ENCODE data around the gene OPCML.

Gene OPCML

DNA sequence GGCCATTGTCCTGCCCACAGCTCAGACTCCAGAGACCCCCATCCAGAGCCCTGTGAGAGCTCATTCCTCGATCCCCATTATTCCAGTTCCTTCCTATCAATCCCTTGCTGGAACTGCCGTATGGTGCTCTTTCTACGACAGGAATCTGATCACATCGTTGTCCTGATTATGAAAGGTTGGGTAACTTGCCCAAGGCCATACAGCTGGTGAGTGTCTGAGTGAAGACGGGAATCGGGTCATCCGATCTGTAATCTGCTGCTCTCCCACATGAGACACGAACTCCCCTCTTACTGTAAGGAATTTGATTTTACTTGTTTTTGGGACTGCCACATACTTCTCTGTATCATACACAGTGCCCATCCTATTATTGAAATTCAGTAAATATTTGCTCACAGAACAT lies 149.1 kb downstream of the OPCML start:
- no peak overlapping the region for H3K4me2 ChIP-seq (ENCODE audit: low read length)
- no peaks in the 10 kb centered on the region for H3K79me2 ChIP-seq (ENCODE audit: control insufficient read depth, low read length)
- H3K4me1 ChIP-seq (ENCODE audit: control insufficient read depth, low read length): no peaks in the 10 kb centered on the region
- H3K27me3 ChIP-seq (ENCODE audit: control insufficient read depth, low read length): no peaks in the 10 kb centered on the region
- no peak overlapping the region for H3K4me3 ChIP-seq (ENCODE audit: low read length)
- no peaks in the 10 kb centered on the region for H3K36me3 ChIP-seq (ENCODE audit: control insufficient read depth, low read length)
- H3F3A ChIP-seq (ENCODE audit: control insufficient read depth, insufficient read depth): no peaks in the 10 kb centered on the region
- no peak overlapping the region for H3K27ac ChIP-seq (ENCODE audit: low read depth, low read length)
- no peaks in the 10 kb centered on the region for H4K20me1 ChIP-seq (ENCODE audit: control insufficient read depth, insufficient read depth, low read depth, low read length)
- H3K9me2 ChIP-seq (replicated peaks; ENCODE audit: control insufficient read depth, low read length): no peaks in the 10 kb centered on the region
- H3K9me3 ChIP-seq (ENCODE audit: control insufficient read depth, insufficient read depth, low read length): no peaks in the 10 kb centered on the region
- TF ChIP-seq EZH2phosphoT487 (IDR thresholded peaks at IDR 0.05; ENCODE audit: borderline replicate concordance, low read length) (no peak), CTCF (IDR thresholded peaks at IDR 0.05; ENCODE audit: low read depth, low read length, poor library complexity, severe bottlenecking) (no peak)

GRCh38 chr11:133382131-133382812 lies 150.0 kb downstream of the OPCML start:
- no peaks in the 10 kb centered on the region for H3K4me1 ChIP-seq (ENCODE audit: control insufficient read depth, low read length)
- no peaks in the 10 kb centered on the region for H3F3A ChIP-seq (ENCODE audit: control insufficient read depth, insufficient read depth)
- no peak overlapping the region for H3K4me3 ChIP-seq (ENCODE audit: low read length)
- H3K4me2 ChIP-seq (ENCODE audit: low read length): no peak overlapping the region
- no peaks in the 10 kb centered on the region for H3K9me3 ChIP-seq (ENCODE audit: control insufficient read depth, insufficient read depth, low read length)
- no peaks in the 10 kb centered on the region for H3K9me2 ChIP-seq (replicated peaks; ENCODE audit: control insufficient read depth, low read length)
- H3K79me2 ChIP-seq (ENCODE audit: control insufficient read depth, low read length): no peaks in the 10 kb centered on the region
- no peak overlapping the region for H3K27ac ChIP-seq (ENCODE audit: low read depth, low read length)
- no peaks in the 10 kb centered on the region for H4K20me1 ChIP-seq (ENCODE audit: control insufficient read depth, insufficient read depth, low read depth, low read length)
- no peaks in the 10 kb centered on the region for H3K36me3 ChIP-seq (ENCODE audit: control insufficient read depth, low read length)
- no peaks in the 10 kb centered on the region for H3K27me3 ChIP-seq (ENCODE audit: control insufficient read depth, low read length)
- TF ChIP-seq EZH2phosphoT487 (IDR thresholded peaks at IDR 0.05; ENCODE audit: borderline replicate concordance, low read length) (no peak), CTCF (IDR thresholded peaks at IDR 0.05; ENCODE audit: low read depth, low read length, poor library complexity, severe bottlenecking) (no peak)

DNA sequence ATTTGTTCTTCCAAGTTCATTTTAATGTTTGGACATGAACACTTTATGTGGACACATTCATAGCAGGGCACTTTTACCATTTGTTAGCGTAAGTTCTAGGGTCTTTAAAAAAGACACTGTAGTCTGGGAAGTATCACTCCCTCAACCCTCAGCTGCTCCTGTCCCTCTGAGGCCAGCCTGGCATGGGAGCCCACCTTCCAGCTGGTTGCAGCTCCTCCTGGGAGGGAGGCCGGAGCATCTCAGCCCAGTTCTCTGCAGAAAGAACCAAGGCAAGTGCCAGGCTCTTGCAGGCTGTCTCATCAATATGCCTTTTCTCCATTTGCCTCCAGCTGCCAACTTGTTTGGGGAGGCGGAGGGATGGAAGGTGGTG lies 150.6 kb downstream of the OPCML start:
- no peak for TF ChIP-seq EZH2phosphoT487 (IDR thresholded peaks at IDR 0.05; ENCODE audit: borderline replicate concordance, low read length)
- no peak for TF ChIP-seq CTCF (IDR thresholded peaks at IDR 0.05; ENCODE audit: low read depth, low read length, poor library complexity, severe bottlenecking)
- no peak overlapping the region for H3K4me2 ChIP-seq (ENCODE audit: low read length)

More for the DNA sequence above, 150.6 kb downstream of the OPCML start:
- no peaks in the 10 kb centered on the region for H3F3A ChIP-seq (ENCODE audit: control insufficient read depth, insufficient read depth)
- H3K27ac ChIP-seq (ENCODE audit: low read depth, low read length): no peak overlapping the region
- H3K79me2 ChIP-seq (ENCODE audit: control insufficient read depth, low read length): no peaks in the 10 kb centered on the region
- H3K27me3 ChIP-seq (ENCODE audit: control insufficient read depth, low read length): no peaks in the 10 kb centered on the region
- H3K4me3 ChIP-seq (ENCODE audit: low read length): no peak overlapping the region
- no peaks in the 10 kb centered on the region for H3K4me1 ChIP-seq (ENCODE audit: control insufficient read depth, low read length)
- H4K20me1 ChIP-seq (ENCODE audit: control insufficient read depth, insufficient read depth, low read depth, low read length): no peaks in the 10 kb centered on the region
- H3K9me2 ChIP-seq (replicated peaks; ENCODE audit: control insufficient read depth, low read length): no peaks in the 10 kb centered on the region
- no peaks in the 10 kb centered on the region for H3K9me3 ChIP-seq (ENCODE audit: control insufficient read depth, insufficient read depth, low read length)
- no peaks in the 10 kb centered on the region for H3K36me3 ChIP-seq (ENCODE audit: control insufficient read depth, low read length)

Measured in DOHH2 (cell line).